B cell (primary cell): Measurements from ENCODE around the gene DACH1.

Experiments used
- EZH2 ChIP-seq: IDR thresholded peaks from 2 replicates; pipeline ENCODE4 v1.6.1; 2012; ENCODE audit warnings: borderline replicate concordance, low read depth, mild to moderate bottlenecking, moderate library complexity, low read length; ENCODE audit not compliant: insufficient read depth, poor library complexity, severe bottlenecking
- TF ChIP-seq, protein P1 (sequence below): fragments of 200-600 bp; IDR thresholded peaks from one replicate; pipeline ENCODE4 v1.8.0; 2022; ENCODE audit warnings: antibody characterized with exemption, mild to moderate bottlenecking

DNA sequence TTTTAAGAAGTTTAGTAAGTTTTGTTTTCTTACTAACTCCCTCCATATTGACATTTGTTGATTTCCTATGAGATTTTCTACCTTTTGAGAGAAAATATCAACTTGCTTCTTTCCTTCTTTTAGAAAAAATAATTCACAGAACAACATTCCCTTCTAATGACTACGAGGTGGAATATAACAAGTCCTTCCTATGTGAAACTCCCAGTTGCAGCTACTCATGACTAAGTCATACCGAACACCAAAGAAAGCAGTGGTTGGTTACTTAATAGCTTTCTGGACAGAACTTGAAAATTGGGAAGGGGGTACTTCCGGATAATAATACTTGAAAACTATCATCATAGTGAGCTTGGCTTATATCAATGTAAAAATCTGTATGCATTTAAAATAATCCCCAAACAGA lies 144.8 kb downstream of the DACH1 start:
- TF ChIP-seq, protein P1, sequence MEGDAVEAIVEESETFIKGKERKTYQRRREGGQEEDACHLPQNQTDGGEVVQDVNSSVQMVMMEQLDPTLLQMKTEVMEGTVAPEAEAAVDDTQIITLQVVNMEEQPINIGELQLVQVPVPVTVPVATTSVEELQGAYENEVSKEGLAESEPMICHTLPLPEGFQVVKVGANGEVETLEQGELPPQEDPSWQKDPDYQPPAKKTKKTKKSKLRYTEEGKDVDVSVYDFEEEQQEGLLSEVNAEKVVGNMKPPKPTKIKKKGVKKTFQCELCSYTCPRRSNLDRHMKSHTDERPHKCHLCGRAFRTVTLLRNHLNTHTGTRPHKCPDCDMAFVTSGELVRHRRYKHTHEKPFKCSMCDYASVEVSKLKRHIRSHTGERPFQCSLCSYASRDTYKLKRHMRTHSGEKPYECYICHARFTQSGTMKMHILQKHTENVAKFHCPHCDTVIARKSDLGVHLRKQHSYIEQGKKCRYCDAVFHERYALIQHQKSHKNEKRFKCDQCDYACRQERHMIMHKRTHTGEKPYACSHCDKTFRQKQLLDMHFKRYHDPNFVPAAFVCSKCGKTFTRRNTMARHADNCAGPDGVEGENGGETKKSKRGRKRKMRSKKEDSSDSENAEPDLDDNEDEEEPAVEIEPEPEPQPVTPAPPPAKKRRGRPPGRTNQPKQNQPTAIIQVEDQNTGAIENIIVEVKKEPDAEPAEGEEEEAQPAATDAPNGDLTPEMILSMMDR = no peak
- no peak for TF ChIP-seq EZH2
